ENCODE results near the gene GRB10.

DNA sequence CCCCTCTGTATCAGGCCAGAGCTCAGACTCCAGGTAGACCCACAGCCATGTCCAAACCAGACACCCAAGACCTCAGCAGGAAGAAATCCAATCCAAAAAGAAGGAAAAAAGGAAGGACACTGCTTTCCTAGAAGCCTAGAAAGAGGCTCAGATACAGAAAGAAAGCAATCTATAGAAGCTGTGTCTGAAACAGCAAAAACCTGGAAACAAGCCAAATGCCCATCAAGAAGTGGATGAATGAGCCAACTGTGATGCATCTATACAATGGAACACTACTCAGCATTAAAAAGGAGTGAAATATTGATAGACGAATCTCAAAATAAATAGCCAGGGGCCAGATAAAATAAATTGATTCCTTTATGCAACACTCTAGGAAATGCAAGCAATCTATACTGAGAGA lies 31.6 kb downstream of the GRB10 start:
- TF ChIP-seq CTCF (IDR thresholded peaks at IDR 0.05), result no peak
- TF ChIP-seq POLR2AphosphoS5 (IDR thresholded peaks at IDR 0.05; ENCODE audit: low read depth, low read length), result no peak
